K562 (cell line): Measurements from ENCODE around the gene DMWD. TPM values are rescaled to one million over a fixed set of nuclear protein-coding genes. Genes with fewer than 3 reads are reported as not detected.

Source experiments
- CHCHD3 ChIP-seq: fragments of 250-450 bp; sonication (Bioruptor Pico); IDR thresholded peaks from 2 replicates; pipeline ENCODE4 v2.1.2; 2022; ENCODE audit warnings: mild to moderate bottlenecking
- DLX4 ChIP-seq: fragments of 250-450 bp; sonication (Bioruptor Pico); IDR thresholded peaks from 2 replicates; pipeline ENCODE4 v1.6.1; 2021; ENCODE audit warnings: mild to moderate bottlenecking
- KAT7 ChIP-seq: sonication (generic); formaldehyde crosslinking; IDR thresholded peaks from 2 replicates; pipeline ENCODE4 v1.8.0; 2022; ENCODE audit warnings: missing genetic modification reagents, mild to moderate bottlenecking, borderline replicate concordance
- PATZ1 ChIP-seq: fragments of 250-450 bp; sonication (Bioruptor Pico); IDR thresholded peaks from 2 replicates; pipeline ENCODE4 v1.5.0; 2020; ENCODE audit warnings: mild to moderate bottlenecking, borderline replicate concordance
- TEAD1 ChIP-seq, 2 experiments: fragments of 450-650 bp in 1 of 2; sonication (generic) in 1 of 2; formaldehyde crosslinking; IDR thresholded peaks; 2 replicates each; pipeline versions ENCODE4 v1.4.0 to v1.8.0; 2020 to 2022; ENCODE audit warnings: mild to moderate bottlenecking in 2 of 2, missing genetic modification reagents in 1 of 2
- TOE1 ChIP-seq, 2 experiments: fragments of 450-650 bp in 1 of 2; sonication (generic) in 1 of 2; formaldehyde crosslinking in 1 of 2; IDR thresholded peaks; 2 replicates each; pipeline versions ENCODE4 v1.7.1 to v1.8.0; 2016 to 2022; ENCODE audit warnings: borderline replicate concordance in 2 of 2, mild to moderate bottlenecking in 2 of 2, antibody characterized with exemption in 1 of 2, inconsistent platforms in 1 of 2, low read depth in 1 of 2, missing genetic modification reagents in 1 of 2, moderate library complexity in 1 of 2
- USF1 ChIP-seq: sonication (generic); formaldehyde crosslinking; IDR thresholded peaks from 2 replicates; pipeline ENCODE4 v1.9.0; 2022; ENCODE audit warnings: mild to moderate bottlenecking, missing genetic modification reagents
- YBX1 ChIP-seq: fragments of 450-650 bp; IDR thresholded peaks from 2 replicates; pipeline ENCODE4 v1.7.1; 2016; ENCODE audit warnings: mild to moderate bottlenecking
- ZBTB2 ChIP-seq: fragments of 450-650 bp; IDR thresholded peaks from 2 replicates; pipeline ENCODE4 v1.6.1; 2016; ENCODE audit warnings: antibody characterized with exemption
- ZC3H11A ChIP-seq: IDR thresholded peaks from 2 replicates; pipeline ENCODE4 v1.6.1; 2012; ENCODE audit warnings: low read depth, low read length, improper control_type of control experiment
- ZNF175 ChIP-seq: fragments of 200-800 bp; sonication (Bioruptor generic); IDR thresholded peaks from 2 replicates; pipeline ENCODE4 v1.6.1; 2016; ENCODE audit warnings: low read depth, mild to moderate bottlenecking, missing genetic modification characterization, missing compliant biosample characterization
- ZNF551 ChIP-seq: fragments of 250-450 bp; sonication (Bioruptor Pico); IDR thresholded peaks from 2 replicates; pipeline ENCODE4 v1.5.0; 2021; ENCODE audit warnings: mild to moderate bottlenecking, moderate library complexity
- ZNF717 ChIP-seq: fragments of 250-450 bp; sonication (Bioruptor Pico); IDR thresholded peaks from 2 replicates; pipeline ENCODE4 v1.5.0; 2021
- polyA plus RNA-seq, 8 experiments: library from polyadenylated mRNA; depleted of rRNA in 4 of 8; stranded (reverse) in 5 of 8; unstranded in 3 of 8; fragments of >200 nt; fragmentation: Nextera tagmentation in 2 of 8; fragmentation: Illumina TruSeq in 1 of 8; extraction: Ambion mirVana in 2 of 8; extraction: Trizol in 1 of 8; gene quantifications; 2 replicates each; pipeline versions ENCODE4 v1.2.1 to v1.2.3, GENCODE V29; 2011 to 2014; ENCODE audit warnings: inconsistent platforms in 1 of 8, missing spikeins in 1 of 8
- total RNA-seq, 7 experiments: library from RNA; depleted of rRNA in 6 of 7; stranded (reverse); fragments of >200 nt in 6 of 7; fragmentation: Illumina TruSeq in 2 of 7; extraction: Trizol in 2 of 7; gene quantifications; 2 replicates each; pipeline versions ENCODE4 v1.2.1 to v1.2.3, GENCODE V29; 2011 to 2021; ENCODE audit warnings: low replicate concordance in 1 of 7

Gene DMWD
- total and polyA plus RNA-seq, 9 of the 15 experiments (the other 6 are each of a cell fraction or from before 2014, with no cell fraction given), result 4.7 to 54.6 (median 19.0) TPM

GRCh38 chr19:45779231-45780145, 13.2 kb downstream of the DMWD start (continued):
- peak; percentile 83 for TF ChIP-seq ZBTB2
- no peak for TF ChIP-seq ZNF551 (CRISPR knock-in tag)
- TF ChIP-seq TOE1 (IDR thresholded peaks at IDR 0.05; ENCODE audit: borderline replicate concordance), result peak; percentile 61; the same call in 1 of the 2 replicates
- no peak for TF ChIP-seq TOE1 (CRISPR knock-in tag; IDR thresholded peaks at IDR 0.05; ENCODE audit: borderline replicate concordance, low read depth)
- TF ChIP-seq USF1 (CRISPR knock-in tag), result no peak
- no peak for TF ChIP-seq KAT7
- no peak for TF ChIP-seq ZNF717 (CRISPR knock-in tag)
- no peak for TF ChIP-seq ZC3H11A
- TF ChIP-seq PATZ1 (CRISPR knock-in tag), result no peak
- TF ChIP-seq DLX4 (CRISPR knock-in tag), result no peak
- 0 out of 2 replicates have a peak, but pooled peaks have one; percentile 30 for TF ChIP-seq CHCHD3 (CRISPR knock-in tag)
- TF ChIP-seq YBX1, result no peak
- TF ChIP-seq TEAD1 (CRISPR knock-in tag; IDR thresholded peaks at IDR 0.05), result no peak
- TF ChIP-seq ZNF175 (CRISPR knock-in tag), result no peak
